Ovary (tissue), 9 donors: ENCODE measurements around the gene MARK3. TPM values are rescaled to one million over a fixed set of nuclear protein-coding genes. Genes with fewer than 3 reads are reported as not detected.
A peak's percentile ranks its signal among the peaks of the same experiment; 100 is the strongest.

Source experiments
- DNase-seq, 5 donors: peaks; one replicate each; pipeline ENCODE4 v3.0.0-alpha.2; 2019 to 2020
- H3K27ac ChIP-seq, 2 donors: fragments of 200-600 bp; one replicate each; pipeline versions ENCODE4 v1.5.1 to v1.8.0; 2019 to 2022
- H3K27me3 ChIP-seq: fragments of 200-600 bp; one replicate; pipeline ENCODE4 v1.8.0; 2022
- H3K36me3 ChIP-seq: fragments of 200-600 bp; sonication (generic); one replicate; pipeline ENCODE4 v1.5.1; 2019
- H3K4me1 ChIP-seq: one replicate; pipeline ENCODE4 v1.8.1; 2013; ENCODE audit warnings: mild to moderate bottlenecking, moderate library complexity; ENCODE audit not compliant: insufficient read depth
- H3K4me3 ChIP-seq: fragments of 200-600 bp; sonication (generic); one replicate; pipeline ENCODE4 v1.5.1; 2017
- H3K9me3 ChIP-seq, 2 donors: fragments of 200-600 bp in 1 of 2; sonication (generic) in 1 of 2; one replicate each; pipeline versions ENCODE4 v1.5.1 to v1.8.1; 2013 to 2019; ENCODE audit warnings: mild to moderate bottlenecking in 1 of 2, moderate library complexity in 1 of 2
- EP300 ChIP-seq: sonication (generic); formaldehyde crosslinking; IDR thresholded peaks from one replicate; pipeline ENCODE4 v1.6.1; 2017; ENCODE audit warnings: antibody characterized with exemption
- POLR2A ChIP-seq: fragments of 450-650 bp; IDR thresholded peaks from one replicate; pipeline ENCODE4 v1.6.1; 2017; ENCODE audit warnings: antibody characterized with exemption, mild to moderate bottlenecking, moderate library complexity
- WGBS, 3 donors: extraction: QIAGEN DNeasy Blood & Tissue Kit in 1 of 3; methylation state at CpG; one replicate each; pipeline versions ENCODE4 v1.1.5 to v1.1.7; 2013 to 2017; 5-methylcytosine and 5-hydroxymethylcytosine counted together
- intact Hi-C, 4 donors: fragments of 100-400 bp; cut with DNase I; formaldehyde crosslinking; loops; one replicate each; pipeline versions ENCODE4 v1.11.0 to v1.15.1; 2022 to 2023
- polyA plus RNA-seq, 2 donors: library from polyadenylated mRNA; stranded (reverse); fragments of 200-250 nt in 1 of 2; fragments of 350-450 nt in 1 of 2; fragmentation: Illumina TruSeq in 1 of 2; extraction: RNeasy Lipid Tissue Mini Kit (QIAGEN cat#74804) in 1 of 2; gene quantifications; one replicate each; pipeline ENCODE4 v1.2.3, GENCODE V29; 2013 to 2014
- total RNA-seq, 7 donors: library from RNA; depleted of rRNA in 2 of 7; stranded (reverse); fragments of >200 nt in 2 of 7; fragmentation: NEBNext Ultra II Directional in 3 of 7; extraction: Animal tissue kit (Norgen Biotek cat#: 25700) in 3 of 7; gene quantifications; one replicate each; pipeline versions ENCODE4 v1.1.0 to v1.2.4, GENCODE V29; 2016 to 2023
- TF ChIP-seq, protein P1 (sequence below), 3 donors: fragments of 450-650 bp in 2 of 3; fragments of 200-600 bp in 1 of 3; IDR thresholded peaks; one replicate each; pipeline versions ENCODE4 v1.5.1 to v1.8.0; 2016 to 2022; ENCODE audit warnings: antibody characterized with exemption in 3 of 3, mild to moderate bottlenecking in 1 of 3
- donor health status: DM: no; HTN: no; CAD: no; lungs with moderate emphysema.
- donor health status: DM: no; HTN: no; CAD: no.
- donor health status: Bipolar disorder and iron deficiency.
- donor health status: DM: yes; HTN: yes; CAD: no.
- donor health status: DM: no; HTN: no; CAD: no.
- donor health status: DM: yes; HTN: yes; CAD: no.

MARK3 gene
- total and polyA plus RNA-seq, 9 donors: 46.4 to 110 (median 71.1) TPM

DNA sequence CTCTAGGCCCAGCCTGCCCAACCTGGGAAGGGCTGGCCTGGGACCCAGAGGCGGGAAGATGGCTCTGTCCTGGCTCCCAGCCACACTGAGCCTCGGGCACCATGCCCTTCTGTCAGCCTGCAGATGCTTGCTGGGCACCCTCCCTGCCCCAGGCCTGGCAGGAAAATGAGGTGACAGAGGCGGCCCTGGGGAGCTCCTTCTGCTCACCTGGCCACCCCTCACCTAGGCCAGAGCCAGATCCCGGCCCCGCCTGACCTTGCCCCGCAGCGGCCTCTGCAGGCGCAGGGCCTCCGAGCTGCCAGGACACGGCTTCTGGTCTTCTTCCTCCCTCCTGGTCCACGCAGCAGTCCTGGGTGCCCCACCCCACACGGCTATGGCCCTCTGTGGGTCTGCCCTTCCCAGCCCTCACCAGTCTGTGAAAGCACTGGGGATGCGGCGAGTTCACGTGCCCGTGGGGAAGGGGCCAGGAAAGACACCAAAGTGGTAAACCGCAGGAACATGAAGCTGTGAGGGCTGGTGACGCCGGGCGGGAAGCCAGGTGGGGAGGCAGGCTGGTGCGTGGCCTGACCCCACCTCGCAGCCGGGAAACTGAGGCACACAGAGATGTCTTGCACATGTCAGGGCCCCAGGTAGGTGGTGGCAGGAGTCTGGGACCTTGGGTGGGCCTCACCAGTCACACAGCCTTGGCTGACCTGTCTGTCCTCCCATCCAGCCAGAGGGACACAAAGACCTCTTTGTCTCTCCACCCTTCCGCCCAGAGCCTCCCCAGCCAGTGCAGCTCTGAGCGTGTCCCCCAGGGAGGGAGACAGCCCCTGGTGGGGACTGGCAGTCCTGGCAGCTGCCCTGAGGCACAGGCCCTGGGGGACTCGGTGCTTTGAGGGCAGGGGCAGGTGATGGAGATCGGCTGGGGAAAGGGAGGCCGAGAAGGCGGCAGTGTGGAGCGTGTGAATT lies 164.4 kb downstream of the MARK3 start:
- 84 to 91% (median 87%) methylated on average over 30 of the region's 30 CpGs for WGBS, 3 donors
- Histone ChIP-seq H3K27me3 (no peaks in the 10 kb centered on the region), H3K36me3 (no peaks in the 10 kb centered on the region), H3K9me3 (no peaks in the 10 kb centered on the region), H3K4me1 (peaks cover 2% of the 10 kb centered on the region), H3K27ac (no peak overlapping the region), H3K4me3 (no peak overlapping the region)
- TF ChIP-seq, protein P1, sequence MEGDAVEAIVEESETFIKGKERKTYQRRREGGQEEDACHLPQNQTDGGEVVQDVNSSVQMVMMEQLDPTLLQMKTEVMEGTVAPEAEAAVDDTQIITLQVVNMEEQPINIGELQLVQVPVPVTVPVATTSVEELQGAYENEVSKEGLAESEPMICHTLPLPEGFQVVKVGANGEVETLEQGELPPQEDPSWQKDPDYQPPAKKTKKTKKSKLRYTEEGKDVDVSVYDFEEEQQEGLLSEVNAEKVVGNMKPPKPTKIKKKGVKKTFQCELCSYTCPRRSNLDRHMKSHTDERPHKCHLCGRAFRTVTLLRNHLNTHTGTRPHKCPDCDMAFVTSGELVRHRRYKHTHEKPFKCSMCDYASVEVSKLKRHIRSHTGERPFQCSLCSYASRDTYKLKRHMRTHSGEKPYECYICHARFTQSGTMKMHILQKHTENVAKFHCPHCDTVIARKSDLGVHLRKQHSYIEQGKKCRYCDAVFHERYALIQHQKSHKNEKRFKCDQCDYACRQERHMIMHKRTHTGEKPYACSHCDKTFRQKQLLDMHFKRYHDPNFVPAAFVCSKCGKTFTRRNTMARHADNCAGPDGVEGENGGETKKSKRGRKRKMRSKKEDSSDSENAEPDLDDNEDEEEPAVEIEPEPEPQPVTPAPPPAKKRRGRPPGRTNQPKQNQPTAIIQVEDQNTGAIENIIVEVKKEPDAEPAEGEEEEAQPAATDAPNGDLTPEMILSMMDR (IDR thresholded peaks at IDR 0.05): no peak
- TF ChIP-seq EP300 (no peak), POLR2A (no peak)
- intact Hi-C loops: loop anchor here in 2 of 4 donors (5.0 kb wide), 2 partner anchors 32 to 47 kb away; no protein-coding TSS in a partner anchor
- DNase-seq: peak in 3 of 5 donors; percentile 23 to 42 (median 34)

DNA sequence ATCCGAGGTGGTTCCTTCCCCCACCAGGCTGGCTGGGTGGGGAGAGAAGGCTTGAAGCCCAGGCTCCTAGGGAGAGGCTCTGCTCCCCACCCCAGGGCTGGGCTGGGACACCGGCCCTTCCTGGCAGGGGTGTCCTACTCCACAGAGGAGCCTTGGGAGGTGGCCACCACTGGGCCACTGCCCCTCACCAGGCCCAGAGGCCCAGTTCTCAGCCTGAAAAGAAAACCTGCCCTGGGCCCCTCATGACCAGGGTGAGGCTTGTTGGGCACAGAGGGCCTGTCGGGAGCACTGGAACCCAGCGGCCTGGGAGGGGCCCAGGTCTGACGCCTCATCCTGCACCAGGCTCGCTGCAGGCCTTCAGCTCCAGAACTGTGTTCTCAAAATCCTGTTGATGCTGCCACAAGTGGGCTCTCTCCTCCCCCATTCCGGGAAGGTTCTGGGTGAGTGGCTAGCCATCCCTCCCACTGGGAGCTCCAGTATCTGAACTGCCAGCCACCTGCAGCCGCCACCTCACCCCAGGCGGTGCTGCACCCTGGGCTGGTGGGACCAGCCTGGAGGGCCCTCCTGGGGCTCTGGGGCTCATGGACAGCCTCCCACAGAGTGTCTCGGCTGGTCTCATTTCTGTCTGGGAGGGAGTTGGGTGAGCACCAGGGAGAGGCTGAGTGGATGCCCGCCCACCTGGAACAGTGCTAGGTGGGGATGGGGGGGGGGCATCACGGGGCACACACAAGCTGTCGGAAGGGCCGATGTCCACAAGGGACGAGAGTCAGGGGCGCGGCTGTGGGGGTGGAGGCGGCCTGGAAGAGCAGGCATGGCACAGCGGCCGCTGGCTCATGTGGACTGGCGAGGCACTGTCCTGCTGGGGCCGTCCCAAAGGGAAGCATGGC lies 165.5 kb downstream of the MARK3 start:
- peak in 2 of 5 donors; percentile 32 to 35 for DNase-seq
- Histone ChIP-seq H3K4me3 (no peak overlapping the region), H3K36me3 (no peaks in the 10 kb centered on the region), H3K27me3 (no peaks in the 10 kb centered on the region), H3K4me1 (no peaks in the 10 kb centered on the region), H3K27ac (peak overlapping the region in 1 of 2 donors; percentile 38), H3K9me3 (no peaks in the 10 kb centered on the region)
- intact Hi-C loops: loop anchor here in 1 of 4 donors (5.0 kb wide), 1 partner anchor 33 kb away; no protein-coding TSS in a partner anchor
- TF ChIP-seq, protein P1 (IDR thresholded peaks at IDR 0.05): no peak
- TF ChIP-seq POLR2A (no peak), EP300 (no peak)
- 74 to 89% (median 82%) methylated on average over 18 to 22 of the region's 22 CpGs for WGBS, 3 donors

DNA sequence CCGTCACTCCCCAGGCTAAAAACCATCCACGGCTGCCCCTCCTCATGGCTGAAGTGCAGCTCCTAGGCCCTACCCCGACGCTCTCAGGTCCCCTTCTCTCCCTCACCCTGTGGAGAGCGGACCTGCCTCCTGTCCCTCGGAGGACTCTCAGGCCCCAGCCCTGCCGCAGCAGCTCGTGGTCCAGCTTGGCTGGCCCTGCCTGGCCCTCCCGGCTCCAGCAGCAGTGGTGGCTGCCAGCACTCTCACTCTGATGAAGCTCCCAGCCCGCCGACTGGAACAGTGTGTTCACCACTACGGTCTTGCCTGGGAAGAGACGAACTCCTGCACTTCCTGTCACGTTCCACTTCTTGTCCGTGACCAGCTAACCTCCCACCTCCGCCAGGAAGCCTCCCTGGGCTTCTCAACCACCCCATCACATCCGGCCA lies 166.1 kb downstream of the MARK3 start:
- no peak for TF ChIP-seq POLR2A
- TF ChIP-seq EP300: no peak
- TF ChIP-seq, protein P1 (IDR thresholded peaks at IDR 0.05): no peak
- H3K27ac ChIP-seq: no peak overlapping the region
- no peaks in the 10 kb centered on the region for H3K36me3 ChIP-seq
- DNase-seq: peak in 3 of 5 donors; percentile 18 to 62 (median 24)
- H3K4me1 ChIP-seq: no peaks in the 10 kb centered on the region
- no peaks in the 10 kb centered on the region for H3K27me3 ChIP-seq
- intact Hi-C loops: loop anchor here in 1 of 4 donors (5.0 kb wide), 1 partner anchor 34 kb away; no protein-coding TSS in a partner anchor
- no peak overlapping the region for H3K4me3 ChIP-seq
- 74 to 78% (median 76%) methylated on average over 17 of the region's 17 CpGs for whole genome bisulfite sequencing, 3 donors
- no peaks in the 10 kb centered on the region for H3K9me3 ChIP-seq
